WTC11 (cell line): ENCODE results near the gene DSTN.

ENCODE experiments used
- CTCF ChIP-seq: fragments of 200-600 bp; IDR thresholded peaks from 2 replicates; pipeline ENCODE4 v1.8.0; 2022; ENCODE audit warnings: antibody characterized with exemption
- ESRRA ChIP-seq: sonication (generic); formaldehyde crosslinking; IDR thresholded peaks from 2 replicates; pipeline ENCODE4 v1.8.1; 2022; ENCODE audit warnings: mild to moderate bottlenecking, missing genetic modification reagents, borderline replicate concordance
- FOXP4 ChIP-seq: sonication (generic); formaldehyde crosslinking; IDR thresholded peaks from 2 replicates; pipeline ENCODE4 v1.8.0; 2022; ENCODE audit warnings: mild to moderate bottlenecking, missing genetic modification reagents
- NR2C2 ChIP-seq: sonication (generic); formaldehyde crosslinking; IDR thresholded peaks from 2 replicates; pipeline ENCODE4 v1.8.0; 2022; ENCODE audit warnings: mild to moderate bottlenecking, missing genetic modification reagents
- SMAD3 ChIP-seq: sonication (generic); formaldehyde crosslinking; IDR thresholded peaks from 2 replicates; pipeline ENCODE4 v1.8.0; 2022; ENCODE audit warnings: missing genetic modification reagents, mild to moderate bottlenecking, borderline replicate concordance
- SP1 ChIP-seq: sonication (generic); formaldehyde crosslinking; conservative IDR thresholded peaks from 2 replicates; pipeline ENCODE4 v1.8.1; 2022; ENCODE audit warnings: missing genetic modification reagents
- TP53 ChIP-seq: sonication (generic); formaldehyde crosslinking; IDR thresholded peaks from 2 replicates; pipeline ENCODE4 v1.8.1; 2023; ENCODE audit warnings: mild to moderate bottlenecking, missing genetic modification reagents
- USF1 ChIP-seq: sonication (generic); formaldehyde crosslinking; IDR thresholded peaks from 2 replicates; pipeline ENCODE4 v1.8.0; 2022; ENCODE audit warnings: mild to moderate bottlenecking, missing genetic modification reagents
- ZNF671 ChIP-seq: fragments of 250-450 bp; sonication (Bioruptor Pico); IDR thresholded peaks from 2 replicates; pipeline ENCODE4 v1.8.0; 2021; ENCODE audit warnings: mild to moderate bottlenecking
- TF ChIP-seq, protein P1 (sequence below): sonication (generic); formaldehyde crosslinking; IDR thresholded peaks from 2 replicates; pipeline ENCODE4 v1.8.1; 2022; ENCODE audit warnings: mild to moderate bottlenecking, moderate library complexity, missing genetic modification reagents
- TF ChIP-seq, protein P2 (sequence below): sonication (generic); formaldehyde crosslinking; IDR thresholded peaks from 2 replicates; pipeline ENCODE4 v1.8.0; 2022; ENCODE audit warnings: mild to moderate bottlenecking, missing genetic modification reagents
- TF ChIP-seq, protein P3 (sequence below): sonication (generic); formaldehyde crosslinking; IDR thresholded peaks from 2 replicates; pipeline ENCODE4 v1.8.1; 2023; ENCODE audit warnings: mild to moderate bottlenecking, missing genetic modification reagents, moderate library complexity
- TF ChIP-seq, protein P4 (sequence below): fragments of 250-450 bp; sonication (Bioruptor Pico); IDR thresholded peaks from 2 replicates; pipeline ENCODE4 v1.9.0; 2021; ENCODE audit warnings: mild to moderate bottlenecking, borderline replicate concordance
- TF ChIP-seq, protein P5 (sequence below): sonication (generic); formaldehyde crosslinking; IDR thresholded peaks from 2 replicates; pipeline ENCODE4 v1.8.1; 2022; ENCODE audit warnings: missing genetic modification reagents, borderline replicate concordance

- TF ChIP-seq CTCF = no peak
- TF ChIP-seq, protein P1, sequence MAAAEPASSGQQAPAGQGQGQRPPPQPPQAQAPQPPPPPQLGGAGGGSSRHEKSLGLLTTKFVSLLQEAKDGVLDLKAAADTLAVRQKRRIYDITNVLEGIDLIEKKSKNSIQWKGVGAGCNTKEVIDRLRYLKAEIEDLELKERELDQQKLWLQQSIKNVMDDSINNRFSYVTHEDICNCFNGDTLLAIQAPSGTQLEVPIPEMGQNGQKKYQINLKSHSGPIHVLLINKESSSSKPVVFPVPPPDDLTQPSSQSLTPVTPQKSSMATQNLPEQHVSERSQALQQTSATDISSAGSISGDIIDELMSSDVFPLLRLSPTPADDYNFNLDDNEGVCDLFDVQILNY (CRISPR knock-in tag) = no peak
- TF ChIP-seq ESRRA (CRISPR knock-in tag) = no peak
- TF ChIP-seq SP1 (CRISPR knock-in tag) = no peak
- TF ChIP-seq, protein P2, sequence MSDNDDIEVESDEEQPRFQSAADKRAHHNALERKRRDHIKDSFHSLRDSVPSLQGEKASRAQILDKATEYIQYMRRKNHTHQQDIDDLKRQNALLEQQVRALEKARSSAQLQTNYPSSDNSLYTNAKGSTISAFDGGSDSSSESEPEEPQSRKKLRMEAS (CRISPR knock-in tag) = no peak
- TF ChIP-seq, protein P3, sequence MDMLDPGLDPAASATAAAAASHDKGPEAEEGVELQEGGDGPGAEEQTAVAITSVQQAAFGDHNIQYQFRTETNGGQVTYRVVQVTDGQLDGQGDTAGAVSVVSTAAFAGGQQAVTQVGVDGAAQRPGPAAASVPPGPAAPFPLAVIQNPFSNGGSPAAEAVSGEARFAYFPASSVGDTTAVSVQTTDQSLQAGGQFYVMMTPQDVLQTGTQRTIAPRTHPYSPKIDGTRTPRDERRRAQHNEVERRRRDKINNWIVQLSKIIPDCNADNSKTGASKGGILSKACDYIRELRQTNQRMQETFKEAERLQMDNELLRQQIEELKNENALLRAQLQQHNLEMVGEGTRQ = no peak
- no peak for TF ChIP-seq FOXP4 (CRISPR knock-in tag)
- no peak for TF ChIP-seq NR2C2 (CRISPR knock-in tag)
- TF ChIP-seq USF1 = no peak
- TF ChIP-seq TP53 (CRISPR knock-in tag) = no peak
- TF ChIP-seq, protein P4, sequence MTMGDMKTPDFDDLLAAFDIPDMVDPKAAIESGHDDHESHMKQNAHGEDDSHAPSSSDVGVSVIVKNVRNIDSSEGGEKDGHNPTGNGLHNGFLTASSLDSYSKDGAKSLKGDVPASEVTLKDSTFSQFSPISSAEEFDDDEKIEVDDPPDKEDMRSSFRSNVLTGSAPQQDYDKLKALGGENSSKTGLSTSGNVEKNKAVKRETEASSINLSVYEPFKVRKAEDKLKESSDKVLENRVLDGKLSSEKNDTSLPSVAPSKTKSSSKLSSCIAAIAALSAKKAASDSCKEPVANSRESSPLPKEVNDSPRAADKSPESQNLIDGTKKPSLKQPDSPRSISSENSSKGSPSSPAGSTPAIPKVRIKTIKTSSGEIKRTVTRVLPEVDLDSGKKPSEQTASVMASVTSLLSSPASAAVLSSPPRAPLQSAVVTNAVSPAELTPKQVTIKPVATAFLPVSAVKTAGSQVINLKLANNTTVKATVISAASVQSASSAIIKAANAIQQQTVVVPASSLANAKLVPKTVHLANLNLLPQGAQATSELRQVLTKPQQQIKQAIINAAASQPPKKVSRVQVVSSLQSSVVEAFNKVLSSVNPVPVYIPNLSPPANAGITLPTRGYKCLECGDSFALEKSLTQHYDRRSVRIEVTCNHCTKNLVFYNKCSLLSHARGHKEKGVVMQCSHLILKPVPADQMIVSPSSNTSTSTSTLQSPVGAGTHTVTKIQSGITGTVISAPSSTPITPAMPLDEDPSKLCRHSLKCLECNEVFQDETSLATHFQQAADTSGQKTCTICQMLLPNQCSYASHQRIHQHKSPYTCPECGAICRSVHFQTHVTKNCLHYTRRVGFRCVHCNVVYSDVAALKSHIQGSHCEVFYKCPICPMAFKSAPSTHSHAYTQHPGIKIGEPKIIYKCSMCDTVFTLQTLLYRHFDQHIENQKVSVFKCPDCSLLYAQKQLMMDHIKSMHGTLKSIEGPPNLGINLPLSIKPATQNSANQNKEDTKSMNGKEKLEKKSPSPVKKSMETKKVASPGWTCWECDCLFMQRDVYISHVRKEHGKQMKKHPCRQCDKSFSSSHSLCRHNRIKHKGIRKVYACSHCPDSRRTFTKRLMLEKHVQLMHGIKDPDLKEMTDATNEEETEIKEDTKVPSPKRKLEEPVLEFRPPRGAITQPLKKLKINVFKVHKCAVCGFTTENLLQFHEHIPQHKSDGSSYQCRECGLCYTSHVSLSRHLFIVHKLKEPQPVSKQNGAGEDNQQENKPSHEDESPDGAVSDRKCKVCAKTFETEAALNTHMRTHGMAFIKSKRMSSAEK = no peak
- no peak for TF ChIP-seq SMAD3 (CRISPR knock-in tag)
- TF ChIP-seq, protein P5, sequence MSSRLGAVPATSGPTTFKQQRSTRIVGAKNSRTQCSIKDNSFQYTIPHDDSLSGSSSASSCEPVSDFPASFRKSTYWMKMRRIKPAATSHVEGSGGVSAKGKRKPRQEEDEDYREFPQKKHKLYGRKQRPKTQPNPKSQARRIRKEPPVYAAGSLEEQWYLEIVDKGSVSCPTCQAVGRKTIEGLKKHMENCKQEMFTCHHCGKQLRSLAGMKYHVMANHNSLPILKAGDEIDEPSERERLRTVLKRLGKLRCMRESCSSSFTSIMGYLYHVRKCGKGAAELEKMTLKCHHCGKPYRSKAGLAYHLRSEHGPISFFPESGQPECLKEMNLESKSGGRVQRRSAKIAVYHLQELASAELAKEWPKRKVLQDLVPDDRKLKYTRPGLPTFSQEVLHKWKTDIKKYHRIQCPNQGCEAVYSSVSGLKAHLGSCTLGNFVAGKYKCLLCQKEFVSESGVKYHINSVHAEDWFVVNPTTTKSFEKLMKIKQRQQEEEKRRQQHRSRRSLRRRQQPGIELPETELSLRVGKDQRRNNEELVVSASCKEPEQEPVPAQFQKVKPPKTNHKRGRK (CRISPR knock-in tag) = no peak
- TF ChIP-seq ZNF671 (CRISPR knock-in tag) = no peak
Measured at GRCh38 chr20:17616480-17617211, 46.8 kb downstream of the DSTN start.
